ENCODE measurements around the gene NEUROD4.

NEUROD4 gene

GRCh38 chr12:55058082-55058481, 38.3 kb downstream of the NEUROD4 start:
- no peak for DNase-seq

- no peak for DNase-seq
These were observed 39.0 kb downstream of the NEUROD4 start for GRCh38 chr12:55058776-55059175.

- DNase-seq: no peak
These were observed 40.7 kb downstream of the NEUROD4 start for GRCh38 chr12:55060470-55060869.

GRCh38 chr12:55061024-55061423, 41.2 kb downstream of the NEUROD4 start:
- no peak for DNase-seq

- DNase-seq: no peak
These were observed 43.5 kb downstream of the NEUROD4 start for GRCh38 chr12:55063291-55063690.

- no peak for DNase-seq
These were observed 45.8 kb downstream of the NEUROD4 start for GRCh38 chr12:55065535-55065934.

GRCh38 chr12:55067701-55068100, 47.9 kb downstream of the NEUROD4 start:
- peak in 1 of 58 donors; percentile 1 for DNase-seq

- DNase-seq: peak in 8 of 58 donors; percentile 1 to 15 (median 4)
These were observed 48.7 kb downstream of the NEUROD4 start for GRCh38 chr12:55068416-55069010.

- DNase-seq: peak in 32 of 58 donors; percentile 1 to 52 (median 20)
These were observed 52.3 kb downstream of the NEUROD4 start for GRCh38 chr12:55072083-55072482.

GRCh38 chr12:55073043-55074022, 53.6 kb downstream of the NEUROD4 start:
- DNase-seq: peak in 44 of 58 donors; percentile 2 to 84 (median 41)

GRCh38 chr12:55074806-55075205, 55.0 kb downstream of the NEUROD4 start:
- no peak for DNase-seq

All from anterior cingulate cortex (tissue), 58 donors.